ENCODE results near the gene UBE2J1. TPM values are rescaled to one million over a fixed set of nuclear protein-coding genes. Genes with fewer than 3 reads are reported as not detected.
A peak's percentile ranks its signal among the peaks of the same experiment; 100 is the strongest.

The UBE2J1 gene
- total RNA-seq, 1 experiment from 2014 or later = 23.3 TPM

- Histone ChIP-seq H2AFZ (ENCODE audit: low read depth, low read length, poor library complexity, severe bottlenecking) (no peak overlapping the region), H3K4me1 (ENCODE audit: control insufficient read depth in 1 of 2, insufficient read depth in 2 of 2, low read length in 2 of 2) (peaks cover 14 to 19% of the 10 kb centered on the region in 2 experiments), H4K20me1 (ENCODE audit: insufficient read depth) (no peaks in the 10 kb centered on the region), H3K27ac (ENCODE audit: low read depth, low read length) (no peak overlapping the region), H3K9ac (ENCODE audit: low read length) (no peak overlapping the region), H3K36me3 (ENCODE audit: control insufficient read depth in 1 of 2, insufficient read depth in 2 of 2, low read length in 2 of 2) (no peaks in the 10 kb centered on the region), H3K79me2 (ENCODE audit: insufficient read depth, low read length) (peaks cover 34% of the 10 kb centered on the region), H3K9me2 (ENCODE audit: insufficient read depth) (no peaks in the 10 kb centered on the region), H3K27me3 (ENCODE audit: insufficient read depth, low read length) (no peaks in the 10 kb centered on the region), H3K9me3 (ENCODE audit: control insufficient read depth in 1 of 2, insufficient read depth in 1 of 2, low read depth in 1 of 2, low read length in 2 of 2) (no peaks in the 10 kb centered on the region), H3K4me2 (ENCODE audit: low read length) (peak overlapping the region; percentile 73; the same call in 1 of the 2 replicates), H3K4me3 (replicated peaks in 1 of 2; ENCODE audit: low read depth in 1 of 2, low read length in 2 of 2) (peak overlapping the region in 1 of 2 experiments; percentile 71; a peak in 1 of 4 replicates)
- no TSS peak for BruUV-seq (replicated peaks)
- ChIA-PET CTCF (interaction anchor here (1.4 to 2.3 kb wide), 2 partner anchors 18 to 371 kb away, joined by 4 to 9 read pairs; no protein-coding TSS in a partner anchor), POLR2A (interaction anchor here (1.0 to 1.1 kb wide), 2 partner anchors 14 to 56 kb away, joined by 3 read pairs; no protein-coding TSS in a partner anchor), RAD21 (ENCODE audit: low non-redundant PET in 1 of 2, low total read pairs in 2 of 2, uncharacterized antibody in 2 of 2, unreplicated experiment in 2 of 2) (no interaction called here)
- DNase-seq (ENCODE audit: low read depth, low spot score) (no peak), ATAC-seq (no peak)
- intact Hi-C loops (cut with micrococcal nuclease) = loop anchor here (5.0 kb wide), 1 partner anchor 57 kb away; no protein-coding TSS in a partner anchor
- TF ChIP-seq ZBTB33 (IDR thresholded peaks at IDR 0.05; ENCODE audit: extremely low read depth, insufficient replicate concordance, low read length) (no peak), ZFX (IDR thresholded peaks at IDR 0.05) (no peak)
Observed at GRCh38 chr6:89353702-89354392, 1.3 kb upstream of the UBE2J1 start.

- Histone ChIP-seq H3K27ac (ENCODE audit: low read depth, low read length) (peak overlapping the region; percentile 79), H3K4me2 (ENCODE audit: low read length) (peak overlapping the region; percentile 73), H2AFZ (ENCODE audit: low read depth, low read length, poor library complexity, severe bottlenecking) (no peak overlapping the region), H3K36me3 (ENCODE audit: control insufficient read depth in 1 of 2, insufficient read depth in 2 of 2, low read length in 2 of 2) (no peaks in the 10 kb centered on the region), H4K20me1 (ENCODE audit: insufficient read depth) (no peaks in the 10 kb centered on the region), H3K9me2 (ENCODE audit: insufficient read depth) (no peaks in the 10 kb centered on the region), H3K9ac (ENCODE audit: low read length) (peak overlapping the region; percentile 85), H3K4me1 (ENCODE audit: control insufficient read depth in 1 of 2, insufficient read depth in 2 of 2, low read length in 2 of 2) (peaks cover 14 to 21% of the 10 kb centered on the region in 2 experiments), H3K79me2 (ENCODE audit: insufficient read depth, low read length) (peaks cover 39% of the 10 kb centered on the region), H3K27me3 (ENCODE audit: insufficient read depth, low read length) (no peaks in the 10 kb centered on the region), H3K4me3 (replicated peaks in 1 of 2; ENCODE audit: low read depth in 1 of 2, low read length in 2 of 2) (peak overlapping the region; percentile 64 to 71), H3K9me3 (ENCODE audit: control insufficient read depth in 1 of 2, insufficient read depth in 1 of 2, low read depth in 1 of 2, low read length in 2 of 2) (no peaks in the 10 kb centered on the region)
- DNase-seq (ENCODE audit: low read depth, low spot score) = no peak
- CTCF ChIA-PET = interaction anchor here (2.3 kb wide), 1 partner anchor 19 kb away, joined by 9 read pairs; no protein-coding TSS in a partner anchor
- POLR2A ChIA-PET = interaction anchor here (0.8 kb wide), 2 partner anchors 10 to 55 kb away, joined by 3 to 4 read pairs; no protein-coding TSS in a partner anchor
- intact Hi-C loops (cut with micrococcal nuclease) = loop anchor here (5.0 kb wide), 1 partner anchor 56 kb away; no protein-coding TSS in a partner anchor
- BruUV-seq (replicated peaks) = TSS peak; percentile 93
- ATAC-seq = peak; percentile 2; the same call in 1 of the 2 replicates
- RAD21 ChIA-PET (ENCODE audit: low non-redundant PET in 1 of 2, low total read pairs in 2 of 2, uncharacterized antibody in 2 of 2, unreplicated experiment in 2 of 2) = interaction anchor here in 1 of 2 experiments (0.7 to 0.8 kb wide), 2 partner anchors 55 to 401 kb away, joined by 3 to 4 read pairs; no protein-coding TSS in a partner anchor
- TF ChIP-seq ATF3 (IDR thresholded peaks at IDR 0.05) (no peak), ZBTB33 (IDR thresholded peaks at IDR 0.05; ENCODE audit: extremely low read depth, insufficient replicate concordance, low read length) (no peak), CBX3 (IDR thresholded peaks at IDR 0.05; ENCODE audit: low read depth) (no peak), ZFX (IDR thresholded peaks at IDR 0.05) (no peak), CTCF (IDR thresholded peaks at IDR 0.05 in 2 of 3, conservative IDR thresholded peaks at IDR 0.05 in 1 of 3; ENCODE audit: borderline replicate concordance in 1 of 3, insufficient read depth in 1 of 3, low read depth in 2 of 3, low read length in 2 of 3) (no peak), TCF7L2 (IDR thresholded peaks at IDR 0.05; ENCODE audit: borderline replicate concordance, extremely low read depth, insufficient read depth, insufficient read length) (no peak), EZH2phosphoT487 (IDR thresholded peaks at IDR 0.05; ENCODE audit: borderline replicate concordance) (no peak), SIN3A (IDR thresholded peaks at IDR 0.05; ENCODE audit: low read depth) (no peak), CEBPB (IDR thresholded peaks at IDR 0.05; ENCODE audit: low read depth) (no peak)
Observed at GRCh38 chr6:89353118-89353556, 615 bp upstream of the UBE2J1 start.
